PFSK-1 (cell line): ENCODE results near the gene ATM.

Source experiments
- FOXP2 ChIP-seq: optimal IDR thresholded peaks from 2 replicates; pipeline ENCODE3; 2011; ENCODE audit warnings: borderline replicate concordance, control low read depth, inconsistent platforms; ENCODE audit not compliant: insufficient read depth; ENCODE audit errors: extremely low read length, extremely low read depth
- POLR2AphosphoS5 ChIP-seq: IDR thresholded peaks from 2 replicates; pipeline ENCODE4 v1.6.1; 2012; ENCODE audit warnings: low read depth, mild to moderate bottlenecking, control low read depth, low read length, moderate library complexity
- REST ChIP-seq, 2 experiments: IDR thresholded peaks; 2 replicates each; pipeline versions ENCODE4 v1.6.1 to v1.8.0; 2011 to 2012; ENCODE audit warnings: low read depth in 2 of 2, low read length in 2 of 2, control low read depth in 1 of 2, inconsistent platforms in 1 of 2, mild to moderate bottlenecking in 1 of 2, moderate library complexity in 1 of 2; ENCODE audit not compliant: insufficient read depth in 1 of 2
- SIN3A ChIP-seq: IDR thresholded peaks from 2 replicates; pipeline ENCODE4 v1.6.1; 2012; ENCODE audit warnings: mild to moderate bottlenecking, low read length, moderate library complexity, borderline replicate concordance; ENCODE audit not compliant: insufficient read depth
- TAF1 ChIP-seq: IDR thresholded peaks from 2 replicates; pipeline ENCODE4 v1.6.1; 2012; ENCODE audit warnings: low read length, control low read depth, borderline replicate concordance; ENCODE audit not compliant: insufficient read depth

Gene ATM

DNA sequence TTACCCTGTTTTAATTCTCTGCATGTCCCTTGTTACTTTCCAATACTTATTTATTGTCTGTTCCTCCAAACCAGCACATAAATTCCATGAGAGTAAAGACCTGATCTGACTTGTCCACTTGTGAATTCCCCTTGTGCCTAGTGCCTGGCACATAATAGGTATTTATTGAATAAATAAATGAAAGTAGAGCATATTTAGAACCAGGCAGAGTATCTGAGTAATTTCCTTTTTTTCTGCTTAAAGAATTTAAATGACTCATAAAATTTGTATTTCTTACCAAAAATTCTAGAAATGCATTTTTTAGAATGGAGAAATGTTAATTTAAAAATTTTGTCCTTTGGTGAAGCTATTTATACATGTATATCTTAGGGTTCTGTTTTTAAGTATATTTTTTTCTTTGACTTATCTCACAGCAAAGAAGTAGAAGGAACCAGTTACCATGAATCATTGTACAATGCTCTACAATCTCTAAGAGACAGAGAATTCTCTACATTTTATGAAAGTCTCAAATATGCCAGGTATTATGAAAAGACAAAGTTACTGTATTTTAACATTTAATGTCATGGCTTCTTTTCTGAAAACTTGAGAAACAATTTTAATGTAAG is 96.8 kb downstream of the ATM start:
- no peak for TF ChIP-seq TAF1
- TF ChIP-seq FOXP2: no peak
- TF ChIP-seq REST (IDR thresholded peaks at IDR 0.05; ENCODE audit: insufficient read depth in 1 of 2, low read depth in 2 of 2, low read length in 2 of 2): no peak
- TF ChIP-seq SIN3A: no peak
- TF ChIP-seq POLR2AphosphoS5: no peak

- no peak for TF ChIP-seq TAF1
Measured at GRCh38 chr11:108322666-108323065, 99.8 kb downstream of the ATM start.

DNA sequence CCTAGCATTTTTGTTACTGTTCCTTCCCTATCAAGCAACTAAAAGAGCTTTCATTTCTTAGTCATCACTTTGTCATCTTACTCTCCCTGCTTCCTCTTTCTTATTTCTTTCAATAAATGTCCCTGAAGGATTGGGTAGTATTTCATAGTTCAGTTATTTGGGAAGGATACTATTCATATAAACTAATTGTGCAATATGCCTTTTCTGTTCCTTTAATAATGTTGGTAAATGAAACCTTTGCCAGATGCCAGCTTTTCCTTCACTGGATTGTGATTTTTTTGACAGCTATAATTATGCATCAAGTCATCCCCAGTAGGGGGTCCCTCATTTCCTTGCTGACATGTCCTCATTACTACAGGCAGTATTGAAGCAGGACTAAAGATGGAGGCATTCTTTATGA is 101.7 kb downstream of the ATM start:
- TF ChIP-seq SIN3A (no peak), REST (IDR thresholded peaks at IDR 0.05; ENCODE audit: insufficient read depth in 1 of 2, low read depth in 2 of 2, low read length in 2 of 2) (no peak), FOXP2 (no peak), POLR2AphosphoS5 (no peak)

DNA sequence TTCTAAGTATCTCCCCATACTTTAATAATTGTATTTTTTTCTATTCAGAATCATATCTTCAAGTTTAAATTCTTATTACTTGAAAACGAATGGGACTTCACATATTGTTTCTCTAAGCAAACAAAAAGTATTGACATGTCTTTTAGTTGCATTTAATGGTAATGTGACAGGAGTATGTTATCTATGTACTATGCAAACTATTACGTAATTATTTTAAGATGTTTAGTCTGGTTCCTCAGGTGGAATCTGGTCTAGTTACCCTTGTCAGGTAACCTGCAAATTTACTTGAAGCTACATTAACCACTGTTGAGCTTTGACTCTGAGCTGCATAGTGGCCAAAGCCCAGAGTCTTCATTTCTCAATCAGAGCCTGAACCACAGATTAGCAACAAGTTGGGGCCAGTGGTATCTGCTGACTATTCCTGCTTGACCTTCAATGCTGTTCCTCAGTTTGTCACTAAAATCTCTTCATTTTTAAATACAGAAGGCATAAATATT is 110.6 kb downstream of the ATM start:
- TF ChIP-seq FOXP2 (no peak), REST (IDR thresholded peaks at IDR 0.05; ENCODE audit: insufficient read depth in 1 of 2, low read depth in 2 of 2, low read length in 2 of 2) (no peak), SIN3A (no peak), POLR2AphosphoS5 (no peak), TAF1 (no peak)

GRCh38 chr11:108338750-108339149 is 115.9 kb downstream of the ATM start:
- no peak for TF ChIP-seq TAF1

DNA sequence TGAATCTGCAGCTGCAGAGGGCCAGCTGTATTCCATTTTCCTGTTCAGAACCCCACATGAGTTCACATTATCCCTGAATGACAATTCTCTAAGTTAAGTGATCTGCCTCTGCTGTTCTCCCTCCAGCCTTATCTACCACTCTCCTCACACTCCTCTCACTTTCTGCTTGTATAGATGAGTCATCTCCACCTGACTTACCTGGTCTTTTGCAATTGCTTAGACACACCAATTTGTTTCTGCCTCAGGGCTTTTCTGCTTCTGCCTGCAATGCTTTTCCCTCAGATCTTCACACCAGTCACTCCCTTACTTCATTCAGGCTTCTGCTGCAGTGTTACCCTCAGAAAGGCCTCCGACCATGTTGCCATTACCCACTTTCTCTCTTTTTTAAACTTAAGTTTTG is 118.1 kb downstream of the ATM start:
- TF ChIP-seq FOXP2: no peak

DNA sequence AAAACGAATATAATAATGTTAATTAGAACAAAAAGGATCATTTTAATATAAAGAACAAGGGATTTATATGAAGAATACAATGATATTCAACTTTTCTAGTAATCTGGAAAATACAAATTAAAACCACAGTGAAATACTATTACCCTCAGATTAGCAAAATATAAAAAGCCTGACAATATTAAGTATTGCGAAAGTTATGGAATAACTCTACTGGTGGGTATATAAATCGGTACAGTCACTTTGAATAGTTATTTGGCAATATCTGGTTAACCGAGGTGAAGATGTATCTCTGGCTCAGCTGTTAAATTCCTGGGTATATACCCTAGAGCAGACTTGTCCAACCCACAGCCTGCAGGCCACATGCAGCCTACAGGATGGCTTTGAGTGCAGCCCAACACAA is 118.8 kb downstream of the ATM start:
- TF ChIP-seq SIN3A: no peak
- no peak for TF ChIP-seq REST (IDR thresholded peaks at IDR 0.05; ENCODE audit: insufficient read depth in 1 of 2, low read depth in 2 of 2, low read length in 2 of 2)
- TF ChIP-seq FOXP2: no peak
- no peak for TF ChIP-seq TAF1
